Fibroblast of the aortic adventitia (primary cell): ENCODE measurements around the gene COL11A2. TPM values are rescaled to one million over a fixed set of nuclear protein-coding genes. Genes with fewer than 3 reads are reported as not detected.

Source experiments
- DNase-seq: peaks from one replicate; pipeline ENCODE4 v3.0.0-alpha.2; 2010; ENCODE audit warnings: low read depth
- H3K4me3 ChIP-seq: 2 replicates; pipeline ENCODE4 v1.5.1; 2011; ENCODE audit warnings: low read depth, mild to moderate bottlenecking, control low read depth, low read length, moderate library complexity
- total RNA-seq: library from RNA; depleted of rRNA; stranded (reverse); fragments of >200 nt; gene quantifications from 2 replicates; pipeline ENCODE4 v1.2.3, GENCODE V29; 2012; ENCODE audit warnings: low replicate concordance
- TF ChIP-seq, protein P1 (sequence below): IDR thresholded peaks from 2 replicates; pipeline ENCODE4 v1.5.1; 2011; ENCODE audit warnings: mild to moderate bottlenecking, low read length, control low read depth, inconsistent platforms; ENCODE audit not compliant: insufficient read depth

Gene COL11A2
- total RNA-seq, 1 donor = 0.09 TPM

GRCh38 chr6:33192671-33193602 is 670 bp upstream of the COL11A2 start:
- H3K4me3 ChIP-seq = peak overlapping the region; percentile 46
- no peak for DNase-seq
- TF ChIP-seq, protein P1, sequence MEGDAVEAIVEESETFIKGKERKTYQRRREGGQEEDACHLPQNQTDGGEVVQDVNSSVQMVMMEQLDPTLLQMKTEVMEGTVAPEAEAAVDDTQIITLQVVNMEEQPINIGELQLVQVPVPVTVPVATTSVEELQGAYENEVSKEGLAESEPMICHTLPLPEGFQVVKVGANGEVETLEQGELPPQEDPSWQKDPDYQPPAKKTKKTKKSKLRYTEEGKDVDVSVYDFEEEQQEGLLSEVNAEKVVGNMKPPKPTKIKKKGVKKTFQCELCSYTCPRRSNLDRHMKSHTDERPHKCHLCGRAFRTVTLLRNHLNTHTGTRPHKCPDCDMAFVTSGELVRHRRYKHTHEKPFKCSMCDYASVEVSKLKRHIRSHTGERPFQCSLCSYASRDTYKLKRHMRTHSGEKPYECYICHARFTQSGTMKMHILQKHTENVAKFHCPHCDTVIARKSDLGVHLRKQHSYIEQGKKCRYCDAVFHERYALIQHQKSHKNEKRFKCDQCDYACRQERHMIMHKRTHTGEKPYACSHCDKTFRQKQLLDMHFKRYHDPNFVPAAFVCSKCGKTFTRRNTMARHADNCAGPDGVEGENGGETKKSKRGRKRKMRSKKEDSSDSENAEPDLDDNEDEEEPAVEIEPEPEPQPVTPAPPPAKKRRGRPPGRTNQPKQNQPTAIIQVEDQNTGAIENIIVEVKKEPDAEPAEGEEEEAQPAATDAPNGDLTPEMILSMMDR = no peak

DNA sequence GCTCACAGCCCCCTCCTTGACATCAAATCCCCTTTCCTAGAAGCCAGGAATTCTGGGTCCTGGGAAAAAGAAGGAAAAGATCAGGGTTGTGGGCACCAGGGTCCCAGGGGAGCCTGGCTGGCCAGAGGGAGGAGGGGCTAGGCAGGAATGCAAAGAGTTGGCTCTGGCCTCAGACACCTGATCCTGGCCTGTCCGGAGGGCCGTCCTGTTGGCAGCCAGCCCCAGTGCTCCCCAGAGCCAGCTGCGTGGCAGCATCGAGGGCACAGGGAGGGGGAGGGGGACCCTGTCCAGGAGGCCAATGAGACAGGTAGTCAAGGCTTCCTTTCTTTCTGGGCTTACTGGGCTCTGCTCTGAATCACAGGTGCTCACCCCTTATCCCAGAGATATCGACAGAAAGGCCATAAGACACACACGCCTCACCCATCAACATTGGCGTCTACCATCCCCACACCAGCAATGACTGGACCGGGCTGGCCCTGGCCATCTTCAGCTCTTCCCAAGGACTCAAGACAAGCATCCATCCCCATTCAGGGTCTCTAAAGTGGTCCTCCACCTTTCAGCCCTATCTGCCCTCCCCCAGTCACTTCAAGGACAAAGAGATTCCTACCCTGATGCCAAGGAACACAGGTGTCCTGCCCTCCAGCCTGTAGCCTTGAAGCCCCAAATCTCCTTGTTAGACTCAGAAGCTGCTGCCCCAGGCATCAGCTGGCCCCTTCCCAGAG is 723 bp downstream of the COL11A2 start:
- no peak for DNase-seq
- no peak overlapping the region for H3K4me3 ChIP-seq
- TF ChIP-seq, protein P1 = no peak

DNA sequence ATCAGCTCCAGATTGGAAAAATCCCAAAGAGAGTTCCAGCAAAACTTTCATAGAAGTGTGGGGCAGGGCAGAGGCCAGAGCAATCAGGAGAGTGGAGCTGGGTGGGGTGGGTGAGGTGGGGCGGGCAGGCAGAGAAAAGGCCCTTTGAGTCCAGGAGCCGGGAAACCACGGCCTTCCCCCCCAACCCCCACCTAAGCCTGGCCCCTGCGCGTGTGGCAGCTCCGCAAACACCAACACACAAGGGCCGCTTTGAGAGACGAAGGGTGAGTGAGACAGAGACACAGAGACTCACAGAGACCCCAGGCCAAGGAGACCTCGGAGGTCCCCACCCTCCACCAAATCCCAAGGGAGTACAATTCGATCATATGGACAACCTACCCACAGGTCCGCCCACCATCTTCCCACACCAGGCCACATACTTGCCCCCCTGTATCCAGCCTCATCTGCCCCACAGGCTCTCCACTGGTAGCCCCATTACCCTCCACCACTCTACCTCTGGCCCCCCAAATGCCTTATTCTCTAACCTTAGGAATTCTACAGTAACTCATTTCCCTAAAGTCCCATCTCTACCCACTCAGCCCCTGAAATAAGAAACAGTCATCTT is 1.7 kb downstream of the COL11A2 start:
- H3K4me3 ChIP-seq = no peak overlapping the region
- no peak for DNase-seq
- TF ChIP-seq, protein P1 = no peak

DNA sequence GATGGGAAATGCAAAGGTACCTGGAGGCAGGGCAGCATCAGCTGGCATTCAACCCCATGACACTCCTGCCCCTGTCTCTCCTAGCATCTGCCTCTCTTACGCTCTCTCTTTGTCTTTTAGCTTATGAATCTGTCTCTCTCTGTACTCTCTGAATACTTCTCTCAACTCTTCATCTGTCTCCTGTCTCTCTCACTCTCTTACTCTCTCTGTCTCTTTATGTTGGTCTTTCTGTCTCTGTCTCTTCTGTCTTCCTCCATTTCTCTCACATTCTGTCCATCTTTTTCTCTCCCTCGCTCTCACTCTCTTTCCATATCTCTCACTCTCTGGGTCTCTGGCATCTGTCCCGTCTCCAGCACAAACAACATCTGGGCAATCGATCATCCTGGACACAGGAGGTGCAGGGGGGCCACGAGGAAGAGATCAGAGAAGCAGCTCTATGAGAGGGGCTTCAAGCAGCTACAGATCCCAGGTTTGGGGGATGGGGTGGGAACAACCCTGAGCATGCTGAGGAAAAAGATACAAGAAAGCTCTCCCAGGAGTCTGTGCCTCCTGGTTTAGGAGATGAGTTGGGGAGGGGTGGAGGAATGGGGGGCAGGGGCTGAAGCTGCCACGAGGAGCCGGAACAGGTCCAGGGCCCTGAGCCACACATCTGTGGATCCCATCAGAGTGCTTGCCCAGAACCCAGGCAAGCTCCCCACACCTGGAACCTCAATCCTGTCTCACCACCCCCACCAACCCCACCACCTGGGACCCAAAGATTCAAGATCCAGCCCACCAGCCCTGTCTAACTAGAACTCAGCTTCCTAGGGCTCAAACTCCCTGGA is 2.4 kb downstream of the COL11A2 start:
- TF ChIP-seq, protein P1 = no peak
- DNase-seq = no peak
- no peak overlapping the region for H3K4me3 ChIP-seq

DNA sequence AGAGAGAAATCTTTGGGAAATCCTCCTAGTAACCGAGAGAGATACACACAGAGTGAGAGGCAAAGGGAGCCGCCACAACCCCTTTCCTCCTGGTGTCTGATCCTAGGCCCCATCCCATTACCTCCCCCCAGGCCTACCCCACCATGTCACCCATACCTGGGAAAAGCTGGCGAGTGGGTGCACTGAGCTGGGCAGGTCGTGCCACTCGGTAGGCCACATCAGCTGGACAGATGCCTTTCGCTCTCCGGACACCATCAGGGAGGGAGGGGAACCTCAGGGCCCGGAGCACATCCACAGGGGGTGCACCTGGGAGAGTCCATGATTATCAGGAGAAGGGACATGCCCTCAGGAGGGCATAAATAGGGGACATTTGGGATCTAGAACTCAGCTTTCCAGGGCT is 3.1 kb downstream of the COL11A2 start:
- no peak for DNase-seq
- TF ChIP-seq, protein P1 = no peak
- no peak overlapping the region for H3K4me3 ChIP-seq

DNA sequence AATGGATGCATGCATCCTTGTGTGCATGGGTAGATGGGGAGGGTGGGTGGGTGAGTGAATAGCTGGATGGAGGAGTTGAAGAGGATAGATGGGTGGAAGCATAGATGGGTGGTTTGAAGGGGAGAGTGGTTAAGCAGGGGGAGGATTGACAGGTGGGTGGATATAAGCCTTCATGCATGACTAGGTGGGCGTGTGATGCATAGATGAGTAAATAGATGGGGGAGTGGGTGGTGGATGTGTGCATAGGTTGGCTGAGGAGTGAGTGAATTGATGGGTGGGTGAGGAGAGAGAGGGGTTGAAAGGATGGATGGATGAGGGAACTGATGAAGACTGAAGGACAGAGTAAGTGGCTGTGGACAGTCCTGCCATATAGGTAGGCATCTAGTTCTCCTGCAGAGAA is 4.5 kb downstream of the COL11A2 start:
- no peak for DNase-seq
- TF ChIP-seq, protein P1 = no peak
- H3K4me3 ChIP-seq = no peak overlapping the region
